H1 (cell line): ENCODE measurements around the gene AGGF1. TPM values are rescaled to one million over a fixed set of nuclear protein-coding genes. Genes with fewer than 3 reads are reported as not detected.
"Not testable (repeated sequence)": the region's sequence is repeated elsewhere in the genome, so short reads cannot be mapped to it uniquely, and the experiment has no call there.

Source experiments
- CTCF ChIA-PET: fragments of 300-600 bp; sonication (Branson Sonifier 250); formaldehyde crosslinking; loops from one replicate; lab custom pipeline; 2021; ENCODE audit not compliant: partially characterized antibody; lab: Charles Lee
- POLR2A ChIA-PET: fragments of 300-600 bp; sonication (Branson Sonifier 250); formaldehyde crosslinking; loops from one replicate; lab custom pipeline; 2021; ENCODE audit warnings: inconsistent platforms; ENCODE audit not compliant: partially characterized antibody; lab: Charles Lee
- DNase-seq, 2 experiments: peaks; one replicate each; pipeline versions ENCODE4 v3.0.0 to v3.0.0-alpha.2; 2010 to 2022; ENCODE audit warnings: low spot score in 2 of 2, low read depth in 1 of 2, mixed read lengths in 1 of 2
- FAIRE-seq: peaks from 2 replicates; lab custom pipeline; 2011; peaks lifted over from hg19 to GRCh38; lab: Jason Lieb, UNC
- H2AFZ ChIP-seq: 2 replicates; pipeline ENCODE4 v1.8.1; 2012; ENCODE audit warnings: low read length, inconsistent platforms
- H2AK5ac ChIP-seq: 2 replicates; pipeline ENCODE4 v1.6.1; 2013; ENCODE audit warnings: low read depth, low read length
- H2BK120ac ChIP-seq: replicated peaks from 2 replicates; pipeline ENCODE3; 2013; ENCODE audit warnings: low read depth, low read length, inconsistent platforms
- H2BK12ac ChIP-seq: 2 replicates; pipeline ENCODE4 v1.6.1; 2013; ENCODE audit warnings: low read depth, low read length
- H2BK15ac ChIP-seq: 2 replicates; pipeline ENCODE4 v1.6.1; 2013; ENCODE audit warnings: low read length
- H2BK20ac ChIP-seq: 2 replicates; pipeline ENCODE4 v1.6.1; 2013; ENCODE audit warnings: low read length
- H2BK5ac ChIP-seq: 2 replicates; pipeline ENCODE4 v1.6.1; 2013; ENCODE audit warnings: low read depth, low read length
- H3K14ac ChIP-seq: 2 replicates; pipeline ENCODE4 v1.6.1; 2013; ENCODE audit warnings: inconsistent platforms; ENCODE audit not compliant: insufficient read length
- H3K18ac ChIP-seq: 2 replicates; pipeline ENCODE4 v1.6.1; 2013; ENCODE audit warnings: low read length; ENCODE audit errors: extremely low read depth
- H3K23ac ChIP-seq: 2 replicates; pipeline ENCODE4 v1.6.1; 2013; ENCODE audit warnings: inconsistent platforms; ENCODE audit not compliant: insufficient read length
- H3K23me2 ChIP-seq: 2 replicates; pipeline ENCODE4 v1.6.1; 2013; ENCODE audit warnings: low read depth, low read length
- H3K27ac ChIP-seq: 2 replicates; pipeline ENCODE4 v1.6.1; 2011; ENCODE audit warnings: low read depth, low read length, inconsistent platforms
- H3K27me3 ChIP-seq, 4 experiments: replicated peaks in 1 of 4; 1 replicate in 1 of 4; 2 replicates in 3 of 4; pipeline versions ENCODE4 v1.6.1 to v1.8.1; 2011 to 2013; ENCODE audit warnings: low read length in 3 of 4, mild to moderate bottlenecking in 3 of 4, inconsistent platforms in 2 of 4, mixed read lengths in 2 of 4, moderate library complexity in 1 of 4; ENCODE audit not compliant: control insufficient read depth in 3 of 4, insufficient read depth in 3 of 4; ENCODE audit errors: extremely low read depth in 1 of 4
- H3K36me3 ChIP-seq, 4 experiments: 2 replicates each; pipeline versions ENCODE4 v1.6.1 to v1.8.1; 2011 to 2013; ENCODE audit warnings: mild to moderate bottlenecking in 4 of 4, low read length in 3 of 4, moderate library complexity in 2 of 4, control low read depth in 1 of 4, inconsistent platforms in 1 of 4; ENCODE audit not compliant: insufficient read depth in 4 of 4, control insufficient read depth in 2 of 4
- H3K4ac ChIP-seq: replicated peaks from 2 replicates; pipeline ENCODE3; 2013; ENCODE audit warnings: low read length, low read depth, mixed read lengths, inconsistent platforms; ENCODE audit not compliant: insufficient read length
- H3K4me1 ChIP-seq, 4 experiments: replicated peaks in 1 of 4; 1 replicate in 1 of 4; 2 replicates in 3 of 4; pipeline versions ENCODE4 v1.6.1 to v1.8.1; 2011 to 2013; ENCODE audit warnings: low read length in 3 of 4, inconsistent platforms in 2 of 4, mixed read lengths in 1 of 4; ENCODE audit not compliant: insufficient read depth in 4 of 4, control insufficient read depth in 3 of 4
- H3K4me2 ChIP-seq, 2 experiments: 2 replicates each; pipeline versions ENCODE4 v1.6.1 to v1.8.1; 2011 to 2013; ENCODE audit warnings: low read depth in 2 of 2, low read length in 2 of 2, control low read depth in 1 of 2, inconsistent platforms in 1 of 2, mild to moderate bottlenecking in 1 of 2; ENCODE audit not compliant: insufficient read depth in 1 of 2
- H3K4me3 ChIP-seq, 4 experiments: fragments of 200-600, 300-600 bp in 1 of 4; sonication (generic), shearing (Covaris generic), sonication (Bioruptor Twin) in 1 of 4; 2 replicates each; pipeline versions ENCODE4 v1.5.1 to v1.8.1; 2011 to 2016; ENCODE audit warnings: low read length in 4 of 4, low read depth in 3 of 4, control low read depth in 2 of 4, inconsistent platforms in 2 of 4, mild to moderate bottlenecking in 2 of 4, mixed read lengths in 1 of 4, moderate library complexity in 1 of 4; ENCODE audit not compliant: insufficient read depth in 2 of 4; ENCODE audit errors: extremely low read depth in 1 of 4
- H3K56ac ChIP-seq: replicated peaks from 2 replicates; pipeline ENCODE3; 2013; ENCODE audit warnings: low read depth, mild to moderate bottlenecking, mixed read lengths, low read length, inconsistent platforms; ENCODE audit not compliant: insufficient read length
- H3K79me1 ChIP-seq: 2 replicates; pipeline ENCODE4 v1.6.1; 2013; ENCODE audit warnings: low read depth, low read length, control low read depth
- H3K79me2 ChIP-seq, 2 experiments: 2 replicates each; pipeline versions ENCODE4 v1.6.1 to v1.8.1; 2012 to 2013; ENCODE audit warnings: low read length in 2 of 2, mild to moderate bottlenecking in 2 of 2, inconsistent platforms in 1 of 2; ENCODE audit not compliant: insufficient read depth in 2 of 2, control insufficient read depth in 1 of 2
- H3K9ac ChIP-seq, 4 experiments: replicated peaks in 1 of 4; 1 replicate in 1 of 4; 2 replicates in 3 of 4; pipeline versions ENCODE4 v1.6.1 to v1.8.1; 2011 to 2013; ENCODE audit warnings: low read depth in 3 of 4, low read length in 3 of 4, control low read depth in 2 of 4, mild to moderate bottlenecking in 2 of 4, moderate library complexity in 2 of 4, inconsistent platforms in 1 of 4; ENCODE audit errors: extremely low read depth in 1 of 4
- H3K9me3 ChIP-seq, 2 experiments: 2 replicates each; pipeline versions ENCODE4 v1.6.1 to v1.8.1; 2012 to 2013; ENCODE audit warnings: mild to moderate bottlenecking in 2 of 2, moderate library complexity in 2 of 2, control low read depth in 1 of 2, inconsistent platforms in 1 of 2, low read depth in 1 of 2, low read length in 1 of 2, mixed read lengths in 1 of 2; ENCODE audit not compliant: insufficient read depth in 2 of 2
- H4K20me1 ChIP-seq, 2 experiments: replicated peaks in 1 of 2; 2 replicates each; pipeline versions ENCODE3 to v1.8.1; 2011 to 2013; ENCODE audit warnings: inconsistent platforms in 2 of 2, low read length in 2 of 2, mild to moderate bottlenecking in 1 of 2; ENCODE audit not compliant: insufficient read depth in 2 of 2, control insufficient read depth in 1 of 2
- H4K5ac ChIP-seq: 2 replicates; pipeline ENCODE4 v1.6.1; 2013; ENCODE audit warnings: low read length, low read depth, mixed read lengths, inconsistent platforms; ENCODE audit not compliant: insufficient read length
- H4K8ac ChIP-seq: 2 replicates; pipeline ENCODE4 v1.8.0; 2013; ENCODE audit warnings: mild to moderate bottlenecking, moderate library complexity, low read length, inconsistent platforms; ENCODE audit not compliant: insufficient read depth; ENCODE audit errors: extremely low read depth
- H4K91ac ChIP-seq: replicated peaks from 2 replicates; pipeline ENCODE3; 2013; ENCODE audit warnings: low read length, mixed read lengths, inconsistent platforms; ENCODE audit not compliant: insufficient read length
- WGBS, 2 experiments: shearing (Covaris generic) in 1 of 2; methylation state at CpG; one replicate each; pipeline versions ENCODE4 v1.1.6 to v1.1.7; 2013 to 2015; ENCODE audit warnings: low lambda C conversion rate in 2 of 2, mixed read lengths in 2 of 2, inconsistent platforms in 1 of 2, low coverage in 1 of 2, missing lambda C conversion rate in 1 of 2; ENCODE audit not compliant: insufficient replicate concordance in 2 of 2, insufficient coverage in 1 of 2, insufficient read length in 1 of 2; ENCODE audit errors: extremely low coverage in 1 of 2, missing lambda C conversion rate in 1 of 2; 5-methylcytosine and 5-hydroxymethylcytosine counted together
- polyA plus RNA-seq, 7 experiments: library from polyadenylated mRNA; depleted of rRNA in 3 of 7; stranded (reverse) in 5 of 7; unstranded in 2 of 7; fragments of >200 nt in 5 of 7; fragments of 200-250 nt in 2 of 7; gene quantifications; 1 replicate in 5 of 7; 2 replicates in 1 of 7; 4 replicates in 1 of 7; pipeline versions ENCODE4 v1.2.1 to v1.2.3, GENCODE V29; 2011 to 2013; ENCODE audit warnings: missing spikeins in 2 of 7, mixed read lengths in 2 of 7
- total RNA-seq: library from RNA; stranded (reverse); fragmentation: NEBNext Ultra II Directional; extraction: Animal tissue kit (Norgen Biotek cat#: 25700); gene quantifications from 2 replicates; pipeline ENCODE4 v1.2.1, GENCODE V29; 2021

AGGF1 gene
- total and polyA plus RNA-seq, 2 of the 8 experiments (the other 6 are each of a cell fraction or from before 2014, with no cell fraction given) = 7.3 to 19.0 TPM

GRCh38 chr5:76993436-76993835 lies 36.8 kb upstream of the AGGF1 start:
- H3K56ac ChIP-seq, H3K79me2 ChIP-seq, H2BK20ac ChIP-seq, H2BK15ac ChIP-seq, H3K4me3 ChIP-seq, H2BK5ac ChIP-seq, H3K23ac ChIP-seq, H3K9me3 ChIP-seq, H3K14ac ChIP-seq, H4K91ac ChIP-seq, CTCF ChIA-PET, H3K79me1 ChIP-seq, H3K23me2 ChIP-seq, H4K20me1 ChIP-seq, H2BK120ac ChIP-seq, H2AFZ ChIP-seq, H3K27ac ChIP-seq, H3K4me2 ChIP-seq, H2BK12ac ChIP-seq, H3K27me3 ChIP-seq, POLR2A ChIA-PET, H4K5ac ChIP-seq, H2AK5ac ChIP-seq, H3K4me1 ChIP-seq, H3K36me3 ChIP-seq, H4K8ac ChIP-seq, H3K4ac ChIP-seq, DNase-seq, H3K18ac ChIP-seq, H3K9ac ChIP-seq, FAIRE-seq: not testable (repeated sequence)
- 98% methylated on average over 6 of the region's 9 CpGs; no CpG with 5 or more reads in 1 of the 2 experiments for WGBS, 2 experiments
